Stimulated activated naive CD8-positive, alpha-beta T cell treated with anti-CD3 and anti-CD28 coated beads, Interleukin-15, amount 100 ng/mL, for 72 hours (primary cell): ENCODE measurements around the gene ABHD16B.
A peak's percentile ranks its signal among the peaks of the same experiment; 100 is the strongest.

Experiments used
- ATAC-seq: fragments of 150-1000 bp; cut with Tn5 transposase; 2 replicates; pipeline ENCODE4 v1.10.0; 2021; ENCODE audit warnings: mild to moderate bottlenecking, moderate library complexity
- DNase-seq, 2 donors: peaks; one replicate each; pipeline ENCODE4 v3.0.0; 2021 to 2022
- H3K27ac Mint-ChIP-seq, 2 donors: one replicate each; pipeline ENCODE4 v1.8.0; 2022; ENCODE audit warnings: mild to moderate bottlenecking in 2 of 2, mixed read lengths in 2 of 2, moderate library complexity in 2 of 2
- H3K27me3 Mint-ChIP-seq: one replicate; pipeline ENCODE4 v1.8.0; 2022; ENCODE audit warnings: mixed read lengths
- H3K4me1 Mint-ChIP-seq: one replicate; pipeline ENCODE4 v1.8.0; 2022; ENCODE audit warnings: mild to moderate bottlenecking, mixed read lengths
- H3K4me3 Mint-ChIP-seq, 2 donors: one replicate each; pipeline ENCODE4 v1.8.0; 2022; ENCODE audit warnings: mild to moderate bottlenecking in 2 of 2, mixed read lengths in 2 of 2, moderate library complexity in 1 of 2
- H3K9me3 Mint-ChIP-seq, 2 donors: one replicate each; pipeline ENCODE4 v1.8.0; 2022; ENCODE audit warnings: mixed read lengths in 2 of 2

The ABHD16B gene

GRCh38 chr20:63830841-63831588 lies 30.3 kb upstream of the ABHD16B start, which contains the start of gene ZBTB46:
TSS of gene ZBTB46 (minus strand) at chr20:63831264. CDS start at chr20:63790757, 40,507 bp downstream.
- Mint-ChIP-seq H3K27ac (no peak within 1 kb of the TSS), H3K4me1 (peaks cover 15% of the 10 kb centered on the region), H3K27me3 (peaks cover 65% of the 10 kb centered on the region), H3K9me3 (no peaks in the 10 kb centered on the region), H3K4me3 (peak within 1 kb of the TSS; percentile 88 to 89)
- ATAC-seq (peak; percentile 53), DNase-seq (no peak)

GRCh38 chr20:63831646-63831992 lies 29.7 kb upstream of the ABHD16B start:
- Mint-ChIP-seq H3K27me3 (peaks cover 60% of the 10 kb centered on the region), H3K4me1 (peaks cover 15% of the 10 kb centered on the region), H3K4me3 (peak overlapping the region in 1 of 2 donors; percentile 37), H3K27ac (no peak overlapping the region), H3K9me3 (no peaks in the 10 kb centered on the region)
- DNase-seq (no peak), ATAC-seq (peak; percentile 3)

GRCh38 chr20:63831993-63832686 lies 29.2 kb upstream of the ABHD16B start:
- DNase-seq (no peak), ATAC-seq (no peak)
- Mint-ChIP-seq H3K27me3 (peaks cover 59% of the 10 kb centered on the region), H3K27ac (no peak overlapping the region), H3K4me3 (peak overlapping the region; percentile 35 to 53), H3K9me3 (no peaks in the 10 kb centered on the region), H3K4me1 (peaks cover 17% of the 10 kb centered on the region)

GRCh38 chr20:63833776-63834490 lies 27.4 kb upstream of the ABHD16B start:
- Mint-ChIP-seq H3K9me3 (no peaks in the 10 kb centered on the region), H3K4me1 (peaks cover 26% of the 10 kb centered on the region), H3K27me3 (peaks cover 61% of the 10 kb centered on the region), H3K4me3 (no peak overlapping the region), H3K27ac (no peak overlapping the region)
- ATAC-seq (no peak), DNase-seq (no peak)

GRCh38 chr20:63834491-63834880 lies 26.8 kb upstream of the ABHD16B start:
- peaks cover 21% of the 10 kb centered on the region for H3K4me1 Mint-ChIP-seq
- H3K9me3 Mint-ChIP-seq = no peaks in the 10 kb centered on the region
- H3K27me3 Mint-ChIP-seq = peaks cover 55% of the 10 kb centered on the region
- ATAC-seq (no peak), DNase-seq (no peak)
- no peak overlapping the region for H3K27ac Mint-ChIP-seq
- no peak overlapping the region for H3K4me3 Mint-ChIP-seq

- H3K4me3 Mint-ChIP-seq = no peak overlapping the region
- peaks cover 52% of the 10 kb centered on the region for H3K27me3 Mint-ChIP-seq
- peak; percentile 18 for ATAC-seq
- H3K9me3 Mint-ChIP-seq = no peaks in the 10 kb centered on the region
- H3K4me1 Mint-ChIP-seq = peaks cover 13% of the 10 kb centered on the region
- no peak for DNase-seq
- no peak overlapping the region for H3K27ac Mint-ChIP-seq
Observed at GRCh38 chr20:63835021-63835858, 26.1 kb upstream of the ABHD16B start.

GRCh38 chr20:63836458-63837344 lies 24.6 kb upstream of the ABHD16B start:
- ATAC-seq = peak; percentile 60
- no peak for DNase-seq
- Mint-ChIP-seq H3K4me1 (peaks cover 13% of the 10 kb centered on the region), H3K27ac (no peak overlapping the region), H3K4me3 (no peak overlapping the region), H3K9me3 (no peaks in the 10 kb centered on the region), H3K27me3 (peaks cover 57% of the 10 kb centered on the region)

GRCh38 chr20:63837479-63837878 lies 23.8 kb upstream of the ABHD16B start:
- Mint-ChIP-seq H3K27me3 (peaks cover 61% of the 10 kb centered on the region), H3K4me3 (no peak overlapping the region), H3K27ac (no peak overlapping the region), H3K9me3 (no peaks in the 10 kb centered on the region), H3K4me1 (peaks cover 13% of the 10 kb centered on the region)
- DNase-seq = no peak
- ATAC-seq = no peak

- Mint-ChIP-seq H3K27me3 (peaks cover 57% of the 10 kb centered on the region), H3K4me3 (no peak overlapping the region)
Observed at GRCh38 chr20:63839620-63840019, 21.7 kb upstream of the ABHD16B start.

GRCh38 chr20:63840405-63840828 lies 20.9 kb upstream of the ABHD16B start:
- DNase-seq (no peak), ATAC-seq (no peak)
- H3K4me3 Mint-ChIP-seq = no peak overlapping the region
- H3K9me3 Mint-ChIP-seq = no peaks in the 10 kb centered on the region
- H3K27ac Mint-ChIP-seq = no peak overlapping the region
- H3K27me3 Mint-ChIP-seq = peaks cover 63% of the 10 kb centered on the region
- H3K4me1 Mint-ChIP-seq = peaks cover 20% of the 10 kb centered on the region

More at GRCh38 chr20:63839620-63840019, 21.7 kb upstream of the ABHD16B start:
- DNase-seq (no peak), ATAC-seq (no peak)
- peaks cover 20% of the 10 kb centered on the region for H3K4me1 Mint-ChIP-seq
- no peaks in the 10 kb centered on the region for H3K9me3 Mint-ChIP-seq
- no peak overlapping the region for H3K27ac Mint-ChIP-seq

GRCh38 chr20:63842258-63842657 lies 19.0 kb upstream of the ABHD16B start:
- DNase-seq (no peak), ATAC-seq (no peak)
- H3K9me3 Mint-ChIP-seq = no peaks in the 10 kb centered on the region
- no peak overlapping the region for H3K4me3 Mint-ChIP-seq
- peaks cover 58% of the 10 kb centered on the region for H3K27me3 Mint-ChIP-seq
- no peak overlapping the region for H3K27ac Mint-ChIP-seq
- peaks cover 23% of the 10 kb centered on the region for H3K4me1 Mint-ChIP-seq

GRCh38 chr20:63843222-63843621 lies 18.1 kb upstream of the ABHD16B start:
- H3K27me3 Mint-ChIP-seq = peaks cover 48% of the 10 kb centered on the region
- no peak overlapping the region for H3K4me3 Mint-ChIP-seq
- no peak overlapping the region for H3K27ac Mint-ChIP-seq
- ATAC-seq (no peak), DNase-seq (no peak)
- no peaks in the 10 kb centered on the region for H3K9me3 Mint-ChIP-seq
- H3K4me1 Mint-ChIP-seq = peaks cover 14% of the 10 kb centered on the region

- Mint-ChIP-seq H3K4me1 (peaks cover 14% of the 10 kb centered on the region), H3K9me3 (no peaks in the 10 kb centered on the region), H3K27me3 (peaks cover 42% of the 10 kb centered on the region), H3K4me3 (no peak overlapping the region), H3K27ac (no peak overlapping the region)
- ATAC-seq = no peak
- no peak for DNase-seq
Observed at GRCh38 chr20:63843778-63844177, 17.5 kb upstream of the ABHD16B start.

- DNase-seq (no peak), ATAC-seq (no peak)
- no peak overlapping the region for H3K4me3 Mint-ChIP-seq
- peaks cover 42% of the 10 kb centered on the region for H3K27me3 Mint-ChIP-seq
- peaks cover 14% of the 10 kb centered on the region for H3K4me1 Mint-ChIP-seq
- H3K9me3 Mint-ChIP-seq = no peaks in the 10 kb centered on the region
- no peak overlapping the region for H3K27ac Mint-ChIP-seq
Observed at GRCh38 chr20:63844511-63844991, 16.7 kb upstream of the ABHD16B start.
